K562 (cell line): ENCODE results near the gene TBC1D25. TPM values are rescaled to one million over a fixed set of nuclear protein-coding genes. Genes with fewer than 3 reads are reported as not detected.
A peak's percentile ranks its signal among the peaks of the same experiment; 100 is the strongest.

Experiments
- E2F6 ChIP-seq, 2 experiments: IDR thresholded peaks; 2 replicates each; pipeline ENCODE4 v1.6.1; 2011; ENCODE audit warnings: borderline replicate concordance in 1 of 2, control low read depth in 1 of 2, low read depth in 1 of 2, low read length in 1 of 2, mild to moderate bottlenecking in 1 of 2, mixed read lengths in 1 of 2, moderate library complexity in 1 of 2; ENCODE audit not compliant: insufficient read depth in 1 of 2, insufficient read length in 1 of 2, poor library complexity in 1 of 2, severe bottlenecking in 1 of 2; ENCODE audit errors: extremely low read depth in 1 of 2
- ESRRB ChIP-seq: fragments of 250-450 bp; sonication (Bioruptor Pico); IDR thresholded peaks from 2 replicates; pipeline ENCODE4 v1.5.0; 2020; ENCODE audit warnings: mild to moderate bottlenecking, moderate library complexity, borderline replicate concordance
- EWSR1 ChIP-seq: fragments of 450-650 bp; IDR thresholded peaks from 2 replicates; pipeline ENCODE4 v1.6.1; 2018; ENCODE audit warnings: borderline replicate concordance, mild to moderate bottlenecking, low read depth, moderate library complexity; ENCODE audit not compliant: partially characterized antibody
- HDGF ChIP-seq: fragments of 450-650 bp; IDR thresholded peaks from 2 replicates; pipeline ENCODE4 v1.6.1; 2016
- MEF2A ChIP-seq: IDR thresholded peaks from 2 replicates; pipeline ENCODE4 v1.6.1; 2011; ENCODE audit warnings: low read depth, mild to moderate bottlenecking, low read length, moderate library complexity; ENCODE audit not compliant: control insufficient read depth
- NFYB ChIP-seq: IDR thresholded peaks from 2 replicates; pipeline ENCODE4 v1.6.1; 2011; ENCODE audit warnings: mild to moderate bottlenecking, moderate library complexity; ENCODE audit not compliant: insufficient read length; ENCODE audit errors: extremely low read depth
- NONO ChIP-seq, 2 experiments: fragments of 200-400 bp in 1 of 2; fragments of 450-650 bp in 1 of 2; formaldehyde crosslinking in 1 of 2; IDR thresholded peaks; 2 replicates each; pipeline ENCODE4 v1.6.1; 2017; ENCODE audit warnings: low read depth in 2 of 2, mild to moderate bottlenecking in 2 of 2, moderate library complexity in 2 of 2, low read length in 1 of 2
- NR1H2 ChIP-seq: sonication (generic); formaldehyde crosslinking; IDR thresholded peaks from 2 replicates; pipeline ENCODE4 v1.4.0; 2020; ENCODE audit warnings: mild to moderate bottlenecking, missing genetic modification reagents
- NR2F6 ChIP-seq: fragments of 450-650 bp; formaldehyde crosslinking; IDR thresholded peaks from 2 replicates; pipeline ENCODE4 v1.4.0; 2020; ENCODE audit warnings: mild to moderate bottlenecking
- PHB2 ChIP-seq: fragments of 450-650 bp; IDR thresholded peaks from 2 replicates; pipeline ENCODE4 v1.6.1; 2017; ENCODE audit warnings: low read depth
- SETDB1 ChIP-seq: IDR thresholded peaks from one replicate; pipeline ENCODE4 v1.6.1; 2012; ENCODE audit warnings: low read length, control low read depth, inconsistent platforms
- SMAD1 ChIP-seq: fragments of 150-350 bp; IDR thresholded peaks from 2 replicates; pipeline ENCODE4 v1.6.1; 2014; ENCODE audit warnings: low read length, low read depth; ENCODE audit not compliant: partially characterized antibody
- SOX6 ChIP-seq: fragments of 450-650 bp; IDR thresholded peaks from 2 replicates; pipeline ENCODE4 v1.6.1; 2014; ENCODE audit warnings: mild to moderate bottlenecking
- TAL1 ChIP-seq: fragments of 450-650 bp; IDR thresholded peaks from 2 replicates; pipeline ENCODE4 v1.6.1; 2016; ENCODE audit warnings: mild to moderate bottlenecking
- TOE1 ChIP-seq, 2 experiments: fragments of 450-650 bp in 1 of 2; sonication (generic) in 1 of 2; formaldehyde crosslinking in 1 of 2; IDR thresholded peaks; 2 replicates each; pipeline versions ENCODE4 v1.7.1 to v1.8.0; 2016 to 2022; ENCODE audit warnings: borderline replicate concordance in 2 of 2, mild to moderate bottlenecking in 2 of 2, antibody characterized with exemption in 1 of 2, inconsistent platforms in 1 of 2, low read depth in 1 of 2, missing genetic modification reagents in 1 of 2, moderate library complexity in 1 of 2
- TRIM28 ChIP-seq: fragments of 450-650 bp; IDR thresholded peaks from 2 replicates; pipeline ENCODE4 v1.6.1; 2017
- ZNF395 ChIP-seq: fragments of 200-800 bp; sonication (Bioruptor generic); IDR thresholded peaks from 2 replicates; pipeline ENCODE4 v1.6.1; 2017; ENCODE audit warnings: missing genetic modification characterization, missing compliant biosample characterization
- ZNF780A ChIP-seq: fragments of 250-450 bp; sonication (Bioruptor Pico); IDR thresholded peaks from 2 replicates; pipeline ENCODE4 v1.5.0; 2021; ENCODE audit warnings: mild to moderate bottlenecking
- polyA plus RNA-seq, 8 experiments: library from polyadenylated mRNA; depleted of rRNA in 4 of 8; stranded (reverse) in 5 of 8; unstranded in 3 of 8; fragments of >200 nt; fragmentation: Nextera tagmentation in 2 of 8; fragmentation: Illumina TruSeq in 1 of 8; extraction: Ambion mirVana in 2 of 8; extraction: Trizol in 1 of 8; gene quantifications; 2 replicates each; pipeline versions ENCODE4 v1.2.1 to v1.2.3, GENCODE V29; 2011 to 2014; ENCODE audit warnings: inconsistent platforms in 1 of 8, missing spikeins in 1 of 8
- total RNA-seq, 7 experiments: library from RNA; depleted of rRNA in 6 of 7; stranded (reverse); fragments of >200 nt in 6 of 7; fragmentation: Illumina TruSeq in 2 of 7; extraction: Trizol in 2 of 7; gene quantifications; 2 replicates each; pipeline versions ENCODE4 v1.2.1 to v1.2.3, GENCODE V29; 2011 to 2021; ENCODE audit warnings: low replicate concordance in 1 of 7

Gene TBC1D25
- total and polyA plus RNA-seq, 9 of the 15 experiments (the other 6 are each of a cell fraction or from before 2014, with no cell fraction given), result 0.62 to 10.6 (median 3.9) TPM

- TF ChIP-seq E2F6 (IDR thresholded peaks at IDR 0.05; ENCODE audit: borderline replicate concordance in 1 of 2, extremely low read depth in 1 of 2, insufficient read depth in 1 of 2, insufficient read length in 1 of 2, low read depth in 1 of 2, low read length in 1 of 2, poor library complexity in 1 of 2, severe bottlenecking in 1 of 2) (peak; percentile 20 to 24), SMAD1 (no peak), SETDB1 (no peak), NR2F6 (CRISPR knock-in tag) (no peak), ZNF395 (CRISPR knock-in tag) (no peak), ESRRB (CRISPR knock-in tag) (no peak), NFYB (peak; percentile 78), TRIM28 (no peak), HDGF (no peak), EWSR1 (no peak), PHB2 (no peak), ZNF780A (CRISPR knock-in tag) (no peak), TOE1 (IDR thresholded peaks at IDR 0.05; ENCODE audit: borderline replicate concordance) (no peak), TOE1 (CRISPR knock-in tag; IDR thresholded peaks at IDR 0.05; ENCODE audit: borderline replicate concordance, low read depth) (no peak), NONO (IDR thresholded peaks at IDR 0.05; ENCODE audit: low read depth in 2 of 2, low read length in 1 of 2) (no peak), TAL1 (no peak), SOX6 (peak; percentile 28; the same call in 1 of the 2 replicates), MEF2A (no peak), NR1H2 (CRISPR knock-in tag) (no peak)
Observed at GRCh38 chrX:48521353-48522243, 17.9 kb upstream of the TBC1D25 start, which contains the start of gene EBP (continued).
